ENCODE measurements around the gene PYGM.

- TF ChIP-seq CTCF (IDR thresholded peaks at IDR 0.05) (no peak), POLR2AphosphoS5 (IDR thresholded peaks at IDR 0.05) (no peak)
These were observed 40.4 kb downstream of the PYGM start for GRCh38 chr11:64719406-64719805.
